Activated CD4-positive, alpha-beta T cell treated with anti-CD3 and anti-CD28 coated beads, Interleukin-2, amount 50 U/mL, for 16 hours (primary cell): Measurements from ENCODE around the gene TSC1.

ENCODE experiments used
- DNase-seq: peaks from one replicate; pipeline ENCODE4 v3.0.0-alpha.2; 2020

Gene TSC1

GRCh38 chr9:132886334-132886725, 58.1 kb downstream of the TSC1 start:
- DNase-seq, result no peak

DNA sequence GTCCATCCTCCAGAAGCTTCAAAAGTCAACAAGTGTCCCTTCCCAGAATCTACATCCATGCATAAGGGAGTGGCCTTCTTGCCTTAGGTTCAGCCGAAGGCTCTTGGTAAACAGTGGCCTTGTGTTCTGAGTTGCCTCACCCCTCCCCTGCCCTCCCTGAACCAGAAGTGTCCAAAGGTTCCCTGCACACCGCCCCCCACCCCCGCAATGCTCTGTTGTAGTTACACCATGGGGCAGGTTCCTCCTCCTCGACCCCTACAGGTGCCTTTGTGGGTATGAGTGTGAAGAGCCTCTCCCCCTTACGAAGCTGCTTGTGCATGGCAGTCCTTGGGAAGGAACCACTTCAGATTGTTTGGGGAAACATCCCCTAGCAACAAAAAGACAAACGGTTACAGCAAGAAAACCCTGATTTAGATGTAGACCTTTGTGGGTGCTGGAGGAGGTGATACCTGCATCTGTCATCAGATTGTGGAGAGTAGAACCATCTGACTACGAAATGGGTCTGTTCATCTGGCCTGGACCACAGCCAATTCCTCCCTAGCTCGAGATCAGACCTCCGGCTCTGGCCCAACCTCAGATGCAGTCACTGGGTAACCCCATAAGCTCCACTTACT, 58.6 kb downstream of the TSC1 start:
- no peak for DNase-seq

GRCh38 chr9:132883349-132884294, 60.8 kb downstream of the TSC1 start:
- no peak for DNase-seq

DNA sequence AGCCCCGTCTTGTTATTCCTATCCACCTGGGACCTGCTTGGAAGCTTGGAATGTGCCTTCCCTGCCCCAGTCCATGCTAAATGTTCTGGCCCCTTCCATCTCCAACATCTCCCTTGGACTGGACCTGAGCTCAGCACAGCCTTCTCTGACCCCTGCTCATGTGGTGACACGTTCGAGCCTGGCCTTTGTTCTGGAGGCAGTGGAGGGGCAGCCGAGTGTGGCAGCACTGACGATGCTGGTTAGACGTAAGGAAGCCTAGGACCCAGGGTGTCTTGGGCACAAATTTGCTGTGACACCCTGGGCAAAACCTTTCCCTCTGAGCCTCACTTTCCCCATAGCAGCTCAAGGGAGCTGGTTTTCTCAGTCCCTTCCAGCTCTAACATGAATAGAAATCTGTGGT, 61.8 kb downstream of the TSC1 start:
- DNase-seq, result no peak

DNA sequence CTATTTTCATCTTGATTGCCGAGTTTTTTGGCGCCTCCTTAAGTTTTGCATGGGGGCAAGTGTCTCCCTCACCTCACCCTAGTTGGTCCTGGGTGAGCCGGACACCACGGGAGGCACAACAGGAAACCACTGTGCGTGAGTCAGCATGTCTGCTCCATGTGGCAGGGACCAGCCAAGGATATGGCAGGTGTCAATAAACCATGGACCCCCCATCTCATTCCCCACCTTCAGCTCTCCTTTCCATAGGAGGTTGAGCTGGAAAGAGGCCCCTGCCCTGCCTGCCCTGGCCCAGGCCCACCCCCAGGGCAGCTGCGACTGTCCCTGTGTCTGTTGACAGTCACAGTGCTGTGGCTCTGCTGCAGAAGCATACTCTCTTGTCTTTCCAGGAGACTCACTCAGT, 62.6 kb downstream of the TSC1 start:
- no peak for DNase-seq

DNA sequence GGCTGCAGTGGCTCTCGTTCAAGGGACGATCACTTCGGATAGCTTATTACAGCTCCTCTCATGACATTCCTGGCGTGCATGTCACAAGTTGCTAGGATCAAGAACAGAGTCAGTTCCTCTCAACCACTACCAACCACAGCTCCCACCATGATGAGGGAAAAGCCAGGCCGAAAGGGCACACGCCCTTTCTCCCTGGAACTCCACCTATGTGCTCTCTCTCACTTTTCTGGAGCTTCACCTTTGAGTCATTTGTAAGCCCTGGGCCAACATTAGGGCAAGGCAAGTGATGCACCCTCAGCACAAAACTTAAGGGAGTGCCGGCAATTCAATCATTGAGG, 64.1 kb downstream of the TSC1 start:
- no peak for DNase-seq

- DNase-seq, result peak; percentile 13
These were observed 64.7 kb downstream of the TSC1 start for GRCh38 chr9:132879457-132880323.

- DNase-seq, result peak; percentile 29
These were observed 65.5 kb downstream of the TSC1 start, which contains the start of gene SPACA9 for GRCh38 chr9:132878695-132879456. Gene SPACA9, plus strand, starts transcription at chr9:132878898. Its CDS starts 5,050 bp downstream, at chr9:132883948.

DNA sequence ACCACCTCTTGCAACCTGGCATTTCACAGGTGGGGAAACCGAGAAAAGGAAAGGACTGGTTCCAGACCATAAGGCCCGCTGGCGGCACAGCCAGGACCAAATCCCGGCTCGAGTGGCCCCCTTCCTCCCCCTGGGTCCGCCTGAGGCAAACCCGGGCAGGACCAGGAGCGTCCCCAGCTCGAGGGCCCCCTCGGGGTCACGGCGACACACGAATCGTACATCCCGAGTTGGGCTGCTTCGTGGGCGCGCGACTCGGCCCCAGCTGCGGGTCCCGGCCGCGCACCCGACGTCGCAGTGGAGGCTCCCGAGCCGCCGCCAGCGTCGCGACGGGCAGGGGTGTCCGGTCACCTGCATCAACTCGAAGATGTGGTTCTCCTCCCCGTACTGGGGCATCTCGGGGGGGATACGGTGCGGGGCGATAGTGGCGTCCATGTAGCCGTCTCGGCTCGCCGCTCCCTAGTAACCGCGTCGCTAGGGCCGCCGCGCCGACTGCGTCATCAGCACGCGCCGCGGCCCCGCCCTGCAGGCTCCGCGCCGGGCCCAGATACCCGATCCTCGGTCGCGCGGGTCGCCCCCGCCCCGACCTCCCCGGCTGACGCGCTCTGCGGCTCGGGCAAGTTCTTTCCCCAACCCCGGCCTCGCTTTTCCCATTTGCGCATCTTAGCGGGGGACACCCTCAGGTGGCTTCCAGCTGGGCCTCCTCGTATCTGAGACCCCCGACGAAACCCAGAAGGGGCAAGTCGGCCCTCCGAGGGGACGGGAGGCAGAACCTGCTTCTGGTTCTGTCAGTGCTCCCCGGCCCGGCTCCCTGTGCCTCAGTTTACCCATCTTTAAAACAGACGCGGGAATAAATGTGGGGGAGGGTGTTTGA, 66.4 kb downstream of the TSC1 start, which contains the start of gene AK8:
AK8 (minus strand) TSS at position 461 of the 871 bp plus-strand sequence; CDS start at position 432, 29 bp downstream.
- peak; percentile 75 for DNase-seq

DNA sequence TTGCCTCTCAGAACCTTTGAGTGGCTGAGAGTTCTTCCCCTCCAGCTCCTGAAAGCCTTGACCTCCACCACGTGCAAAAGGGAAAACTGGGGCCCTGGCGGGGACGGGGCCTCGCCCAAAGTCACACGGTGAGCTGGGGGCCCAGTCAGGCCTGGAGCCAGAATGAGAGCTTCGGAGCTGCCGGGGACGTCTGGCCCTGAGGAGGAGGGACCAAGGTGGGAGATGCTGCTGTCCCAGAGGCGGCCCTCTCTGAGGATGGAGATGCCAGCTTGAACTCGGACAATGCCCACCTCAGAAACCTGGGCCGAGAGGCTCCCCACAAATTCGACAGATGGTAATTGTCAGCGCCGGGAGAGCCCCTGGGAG, 67.0 kb downstream of the TSC1 start:
- DNase-seq, result no peak

GRCh38 chr9:132876849-132877248, 67.6 kb downstream of the TSC1 start:
- no peak for DNase-seq

GRCh38 chr9:132875159-132875558, 69.3 kb downstream of the TSC1 start:
- DNase-seq, result no peak

DNA sequence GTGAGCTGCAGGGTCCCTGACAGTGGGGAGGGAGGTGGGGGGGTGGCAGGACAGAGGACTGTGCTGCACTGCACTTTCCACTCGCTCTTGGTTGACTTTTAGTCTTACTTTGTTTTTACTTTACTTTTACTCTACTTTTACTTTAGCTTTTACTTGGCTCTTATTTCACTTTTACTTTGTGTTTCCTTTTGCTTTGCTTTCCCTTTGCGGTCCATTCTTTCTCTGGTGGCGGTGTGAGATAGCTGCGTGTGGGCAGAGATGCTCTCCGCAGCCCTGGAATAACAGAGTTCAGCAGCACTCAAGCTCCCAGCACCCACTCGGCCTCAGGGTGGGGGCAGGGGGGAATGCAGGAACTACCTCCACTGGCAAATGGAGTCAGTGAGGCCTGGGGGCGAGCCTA, 71.0 kb downstream of the TSC1 start:
- peak; percentile 31 for DNase-seq

- no peak for DNase-seq
These were observed 75.2 kb downstream of the TSC1 start for GRCh38 chr9:132869266-132869665.

- DNase-seq, result no peak
These were observed 77.5 kb downstream of the TSC1 start for GRCh38 chr9:132866898-132867297.

DNA sequence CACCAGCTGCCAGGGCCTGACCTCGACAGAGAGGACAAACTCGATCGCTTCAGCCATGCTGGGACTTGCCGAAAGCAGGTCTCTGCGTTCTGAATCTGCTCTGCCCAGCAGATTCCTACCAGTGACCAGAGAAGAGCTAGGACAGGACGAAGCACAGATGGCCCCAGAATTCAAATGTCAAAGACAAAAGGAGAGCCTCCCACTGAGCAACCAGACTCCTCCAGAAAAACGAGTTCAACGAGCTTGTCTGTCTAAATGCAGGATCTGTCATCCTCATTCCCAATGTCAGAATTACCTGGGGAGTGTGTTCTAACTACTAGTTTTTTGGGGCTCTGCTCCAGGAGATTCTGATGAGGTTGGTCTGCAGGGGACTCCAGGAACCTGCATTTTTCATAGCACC, 79.7 kb downstream of the TSC1 start:
- no peak for DNase-seq

DNA sequence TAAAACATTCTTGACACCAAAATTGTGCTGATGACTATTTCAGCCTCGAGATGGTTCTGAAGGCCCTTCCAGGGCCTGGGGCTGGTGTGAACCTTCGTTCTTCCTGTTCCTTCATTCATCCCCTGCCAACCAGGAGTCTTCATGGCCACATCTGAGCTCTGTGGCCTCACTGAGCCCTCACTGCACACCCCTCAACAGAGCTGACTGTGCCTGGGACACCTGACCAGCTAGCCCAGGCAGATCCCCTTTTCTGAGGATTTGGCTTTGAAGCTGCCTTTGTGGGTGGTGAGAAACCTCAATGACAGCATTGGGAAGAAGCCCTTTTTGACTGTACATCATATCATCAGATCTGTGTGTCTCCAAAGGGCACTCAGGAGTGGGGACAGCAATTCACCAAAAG, 80.1 kb downstream of the TSC1 start:
- DNase-seq, result no peak

DNA sequence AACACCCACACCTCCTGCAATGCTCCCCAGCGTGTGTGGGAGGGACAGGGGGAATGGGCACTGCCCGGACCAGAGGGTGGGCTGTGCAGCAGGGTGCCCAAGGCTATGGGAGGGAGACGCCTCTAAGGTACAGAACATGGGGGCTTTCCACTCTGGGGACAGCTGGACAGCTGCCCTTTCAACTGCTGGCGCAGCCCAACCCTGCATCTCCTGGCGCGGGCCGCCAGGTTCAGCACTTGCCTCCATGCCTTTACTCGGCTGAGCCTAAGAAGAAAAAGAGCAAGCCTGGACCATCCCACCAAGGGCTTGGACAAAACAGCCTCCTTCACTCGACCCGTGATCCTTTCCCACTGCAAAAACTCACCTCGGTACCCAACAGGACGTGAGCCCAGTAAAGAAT, 81.3 kb downstream of the TSC1 start:
- no peak for DNase-seq

DNA sequence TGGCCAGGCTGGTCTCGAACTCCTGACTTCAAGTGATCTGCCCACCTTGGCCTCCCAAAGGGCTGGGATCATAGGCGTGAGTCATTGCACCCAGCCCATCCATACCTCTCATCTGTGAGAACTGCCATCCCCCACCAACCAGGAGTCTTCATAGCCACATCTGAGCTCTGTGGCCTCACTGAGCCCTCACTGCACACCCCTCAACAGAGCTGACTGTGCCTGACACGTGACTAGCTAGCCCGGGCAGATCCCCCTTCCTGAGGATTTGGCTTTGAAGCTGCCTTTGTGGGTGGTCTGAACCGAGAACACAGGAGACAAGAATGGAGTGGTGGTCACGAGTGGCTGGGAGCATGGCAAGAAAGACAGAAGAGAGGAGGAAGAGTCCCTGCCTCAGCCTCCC, 81.9 kb downstream of the TSC1 start:
- no peak for DNase-seq

GRCh38 chr9:132861666-132862065, 82.8 kb downstream of the TSC1 start:
- no peak for DNase-seq

DNA sequence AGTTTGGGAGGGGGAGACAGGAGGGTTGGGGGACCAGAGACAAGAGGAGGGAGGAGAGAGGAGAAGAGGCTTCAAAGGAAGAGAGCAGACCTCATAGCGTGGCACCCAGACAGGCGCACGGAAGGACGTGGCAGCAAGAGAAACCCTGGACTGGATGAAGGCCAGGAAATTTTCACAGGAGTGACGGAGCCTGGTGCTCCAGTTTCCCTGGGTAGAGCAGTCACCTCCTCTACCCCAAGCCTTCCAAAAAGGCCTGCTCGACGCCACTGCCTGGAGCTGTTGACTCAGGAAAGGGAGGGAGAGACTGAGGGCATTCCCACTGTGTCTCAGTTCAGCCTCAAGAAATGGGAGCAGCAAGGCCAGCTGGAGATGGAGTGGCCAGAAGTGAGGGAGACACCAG, 85.7 kb downstream of the TSC1 start:
- no peak for DNase-seq
